CD14-positive monocyte (primary cell): Measurements from ENCODE around the gene CX3CL1. TPM values are rescaled to one million over a fixed set of nuclear protein-coding genes. Genes with fewer than 3 reads are reported as not detected.

Source experiments
- DNase-seq, 3 donors: peaks; one replicate each; pipeline ENCODE4 v3.0.0-alpha.2; 2011 to 2022
- H2AFZ ChIP-seq: 2 replicates; pipeline ENCODE4 v1.6.0; 2012; ENCODE audit warnings: mild to moderate bottlenecking, low read depth, low read length, inconsistent platforms; ENCODE audit not compliant: insufficient read depth, poor library complexity, severe bottlenecking
- H3K27ac ChIP-seq, 2 donors: 1 replicate in 1 of 2; 2 replicates in 1 of 2; pipeline ENCODE4 v1.5.1; 2012 to 2013; ENCODE audit warnings: low read length in 2 of 2, control low read depth in 1 of 2, inconsistent platforms in 1 of 2, low read depth in 1 of 2, mild to moderate bottlenecking in 1 of 2
- H3K27me3 ChIP-seq, 2 donors: one replicate each; pipeline versions ENCODE4 v1.6.0 to v1.6.1; 2011 to 2013; ENCODE audit warnings: low read length in 2 of 2; ENCODE audit not compliant: control insufficient read depth in 2 of 2, insufficient read depth in 2 of 2
- H3K36me3 ChIP-seq, 2 donors: replicated peaks in 1 of 2; 1 replicate in 1 of 2; 2 replicates in 1 of 2; pipeline versions ENCODE4 v1.5.1 to v1.6.1; 2012 to 2013; ENCODE audit warnings: low read length in 2 of 2, control low read depth in 1 of 2, inconsistent platforms in 1 of 2, mild to moderate bottlenecking in 1 of 2; ENCODE audit not compliant: insufficient read depth in 2 of 2, control insufficient read depth in 1 of 2
- H3K4me1 ChIP-seq, 2 donors: 1 replicate in 1 of 2; 2 replicates in 1 of 2; pipeline versions ENCODE4 v1.5.1 to v1.6.1; 2012 to 2013; ENCODE audit warnings: low read length in 2 of 2, control low read depth in 1 of 2, inconsistent platforms in 1 of 2, mild to moderate bottlenecking in 1 of 2, moderate library complexity in 1 of 2; ENCODE audit not compliant: insufficient read depth in 2 of 2, control insufficient read depth in 1 of 2
- H3K4me2 ChIP-seq: replicated peaks from 2 replicates; pipeline ENCODE3; 2012; ENCODE audit warnings: low read length, moderate library complexity, mild to moderate bottlenecking; ENCODE audit not compliant: poor library complexity, severe bottlenecking; ENCODE audit errors: extremely low read depth
- H3K4me3 ChIP-seq, 3 experiments: fragments of 200-600 bp in 1 of 3; sonication (generic) in 1 of 3; replicated peaks in 1 of 3; 1 replicate in 2 of 3; 2 replicates in 1 of 3; pipeline ENCODE4 v1.5.1; 2011 to 2013; ENCODE audit warnings: low read length in 3 of 3, mild to moderate bottlenecking in 3 of 3, control low read depth in 2 of 3, low read depth in 2 of 3, inconsistent platforms in 1 of 3, moderate library complexity in 1 of 3
- H3K79me2 ChIP-seq: 2 replicates; pipeline ENCODE4 v1.6.0; 2012; ENCODE audit warnings: mild to moderate bottlenecking, control low read depth, inconsistent platforms, low read length, moderate library complexity; ENCODE audit not compliant: insufficient read depth
- H3K9ac ChIP-seq: 2 replicates; pipeline ENCODE4 v1.6.0; 2017; ENCODE audit warnings: low read length, mild to moderate bottlenecking; ENCODE audit not compliant: insufficient read depth, poor library complexity, severe bottlenecking
- H3K9me3 ChIP-seq, 2 donors: replicated peaks in 1 of 2; 1 replicate in 1 of 2; 2 replicates in 1 of 2; pipeline versions ENCODE4 v1.5.1 to v1.6.1; 2012 to 2013; ENCODE audit warnings: low read length in 2 of 2, control low read depth in 1 of 2; ENCODE audit not compliant: control insufficient read depth in 1 of 2, insufficient read depth in 1 of 2
- H4K20me1 ChIP-seq: 2 replicates; pipeline ENCODE4 v1.6.0; 2012; ENCODE audit warnings: mild to moderate bottlenecking, low read length, control low read depth, moderate library complexity; ENCODE audit not compliant: insufficient read depth
- H3K27ac Mint-ChIP-seq, 7 donors: one replicate each; pipeline ENCODE4 v1.8.0; 2020; ENCODE audit warnings: mild to moderate bottlenecking in 7 of 7, mixed read lengths in 7 of 7, moderate library complexity in 6 of 7, inconsistent platforms in 2 of 7
- H3K27me3 Mint-ChIP-seq, 3 donors: one replicate each; pipeline ENCODE4 v1.8.0; 2021 to 2022; ENCODE audit warnings: low read depth in 3 of 3, mild to moderate bottlenecking in 3 of 3, mixed read lengths in 3 of 3, moderate library complexity in 3 of 3, inconsistent platforms in 1 of 3
- H3K36me3 Mint-ChIP-seq, 2 donors: one replicate each; pipeline ENCODE4 v1.8.0; 2020; ENCODE audit warnings: mixed read lengths in 2 of 2, inconsistent platforms in 1 of 2, mild to moderate bottlenecking in 1 of 2
- H3K4me1 Mint-ChIP-seq: one replicate; pipeline ENCODE4 v1.8.0; 2020; ENCODE audit warnings: mild to moderate bottlenecking, mixed read lengths
- H3K4me3 Mint-ChIP-seq, 2 donors: one replicate each; pipeline ENCODE4 v1.8.0; 2020; ENCODE audit warnings: mild to moderate bottlenecking in 2 of 2, mixed read lengths in 2 of 2, moderate library complexity in 1 of 2
- H3K9me3 Mint-ChIP-seq, 7 donors: one replicate each; pipeline ENCODE4 v1.8.0; 2020 to 2022; ENCODE audit warnings: mixed read lengths in 7 of 7, mild to moderate bottlenecking in 6 of 7, moderate library complexity in 6 of 7, inconsistent platforms in 2 of 7
- CTCF ChIP-seq: fragments of 200-600 bp; IDR thresholded peaks from one replicate; pipeline ENCODE4 v1.8.0; 2022; ENCODE audit warnings: antibody characterized with exemption, mild to moderate bottlenecking
- WGBS: methylation state at CpG from one replicate; pipeline ENCODE4 v1.1.5; 2013; ENCODE audit warnings: missing lambda C conversion rate; ENCODE audit not compliant: insufficient coverage; 5-methylcytosine and 5-hydroxymethylcytosine counted together
- intact Hi-C, 2 donors: fragments of 100-400 bp; cut with micrococcal nuclease; formaldehyde crosslinking; loops; one replicate each; pipeline versions ENCODE4 v1.15.0 to v1.15.1; 2023
- polyA plus RNA-seq, 3 donors: library from polyadenylated mRNA; depleted of rRNA in 1 of 3; unstranded in 2 of 3; stranded (reverse) in 1 of 3; fragments of 300-500 nt in 2 of 3; fragments of >200 nt in 1 of 3; fragmentation: Illumina TruSeq in 2 of 3; gene quantifications; 1 replicate in 2 of 3; 2 replicates in 1 of 3; pipeline ENCODE4 v1.2.3, GENCODE V29; 2012 to 2021

The CX3CL1 gene
- polyA plus RNA-seq, 3 donors = not detected

GRCh38 chr16:57331355-57331754 is 40.9 kb upstream of the CX3CL1 start:
- H3K4me3 ChIP-seq = no peak overlapping the region
- H3K79me2 ChIP-seq = no peaks in the 10 kb centered on the region
- H3K9ac ChIP-seq = no peak overlapping the region
- peaks cover 0 to 16% of the 10 kb centered on the region in 2 donors for H3K27me3 ChIP-seq
- no peak for TF ChIP-seq CTCF
- peaks cover 26 to 31% (median 26%) of the 10 kb centered on the region in 3 donors for H3K27me3 Mint-ChIP-seq
- intact Hi-C loops = no loop called here
- peaks cover 0 to 14% (median 9%) of the 10 kb centered on the region in 7 donors for H3K9me3 Mint-ChIP-seq
- H4K20me1 ChIP-seq = no peaks in the 10 kb centered on the region
- DNase-seq = no peak
- H3K27ac Mint-ChIP-seq = no peak overlapping the region
- no peak overlapping the region for H3K4me2 ChIP-seq
- peaks cover 7 to 12% of the 10 kb centered on the region in 2 donors for H3K4me1 ChIP-seq
- WGBS = 100% methylated on average over 2 of the region's 3 CpGs
- H3K36me3 ChIP-seq = no peaks in the 10 kb centered on the region
- H3K4me1 Mint-ChIP-seq = peaks cover 12% of the 10 kb centered on the region
- no peak overlapping the region for H3K27ac ChIP-seq
- H3K36me3 Mint-ChIP-seq = no peaks in the 10 kb centered on the region
- H3K9me3 ChIP-seq = peaks cover 0 to 5% of the 10 kb centered on the region in 2 donors
- no peak overlapping the region for H2AFZ ChIP-seq
- no peak overlapping the region for H3K4me3 Mint-ChIP-seq

GRCh38 chr16:57333402-57333801 is 38.9 kb upstream of the CX3CL1 start:
- peaks cover 7 to 12% of the 10 kb centered on the region in 2 donors for H3K4me1 ChIP-seq
- H4K20me1 ChIP-seq = no peaks in the 10 kb centered on the region
- WGBS = no CpG with 5 or more reads among the region's 1 CpG
- H3K4me1 Mint-ChIP-seq = peaks cover 12% of the 10 kb centered on the region
- peaks cover 0 to 5% of the 10 kb centered on the region in 2 donors for H3K9me3 ChIP-seq
- H3K27ac ChIP-seq = no peak overlapping the region
- DNase-seq = no peak
- peaks cover 24 to 26% (median 26%) of the 10 kb centered on the region in 3 donors for H3K27me3 Mint-ChIP-seq
- H3K4me3 ChIP-seq = no peak overlapping the region
- intact Hi-C loops = no loop called here
- no peak overlapping the region for H3K4me3 Mint-ChIP-seq
- no peak overlapping the region for H3K27ac Mint-ChIP-seq
- H3K36me3 Mint-ChIP-seq = no peaks in the 10 kb centered on the region
- no peaks in the 10 kb centered on the region for H3K79me2 ChIP-seq
- no peak for TF ChIP-seq CTCF
- H3K4me2 ChIP-seq = no peak overlapping the region
- peaks cover 0 to 16% of the 10 kb centered on the region in 2 donors for H3K27me3 ChIP-seq
- H2AFZ ChIP-seq = no peak overlapping the region
- H3K9ac ChIP-seq = no peak overlapping the region
- H3K36me3 ChIP-seq = no peaks in the 10 kb centered on the region
- peaks cover under 1 to 14% (median 10%) of the 10 kb centered on the region in 7 donors for H3K9me3 Mint-ChIP-seq
